WTC11 (cell line): ENCODE results near the gene DPH1.

Experiments used
- NFYB ChIP-seq: sonication (generic); formaldehyde crosslinking; conservative IDR thresholded peaks from 2 replicates; pipeline ENCODE4 v1.8.0; 2022; ENCODE audit warnings: low read depth, missing genetic modification reagents
- TF ChIP-seq, protein P1 (sequence below): fragments of 200-600 bp; IDR thresholded peaks from 2 replicates; pipeline ENCODE4 v1.8.0; 2022; ENCODE audit warnings: antibody characterized with exemption

DNA sequence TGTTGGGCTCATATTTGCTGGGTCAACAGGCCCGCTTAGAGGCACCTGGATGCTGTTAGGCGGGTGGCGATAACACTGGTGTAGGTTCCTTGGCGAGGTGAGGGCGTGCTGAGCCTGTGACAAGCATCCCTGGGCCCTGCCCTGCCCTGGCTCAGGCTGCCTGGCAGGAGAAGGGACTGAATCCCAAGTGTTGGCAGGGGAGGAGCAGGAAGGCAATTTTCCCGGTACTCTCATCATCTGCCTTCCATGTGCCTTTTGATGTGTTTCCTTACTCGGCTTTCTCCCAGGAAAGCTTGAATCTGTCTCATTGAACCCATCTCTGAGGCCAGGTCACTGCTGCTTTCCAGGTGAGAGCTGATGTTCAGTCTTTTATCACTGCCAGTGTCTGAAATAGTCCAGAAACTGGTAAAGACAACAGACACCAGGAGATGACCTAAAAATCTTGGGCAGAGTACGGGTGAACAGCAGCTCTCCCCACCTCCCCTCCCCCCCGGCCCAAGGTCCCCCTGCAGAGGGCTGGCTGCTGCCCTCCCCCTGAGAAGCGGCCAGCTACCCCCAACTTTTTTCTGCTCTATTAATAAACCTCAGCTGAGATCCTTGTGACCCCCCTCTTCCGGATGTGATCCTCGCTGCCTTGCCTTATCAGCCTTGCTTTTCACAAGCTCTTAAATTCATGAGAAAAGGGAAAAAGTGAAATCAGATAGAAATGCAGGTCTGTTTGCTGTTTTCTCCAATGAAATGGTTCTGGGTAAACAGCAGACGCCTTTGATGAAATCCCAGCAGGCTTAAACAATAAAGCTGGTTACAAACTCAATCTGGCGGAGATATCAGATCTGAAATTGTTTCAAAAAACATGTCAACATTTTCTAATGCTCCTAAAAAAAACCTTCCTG is 33.8 kb upstream of the DPH1 start:
- TF ChIP-seq, protein P1, sequence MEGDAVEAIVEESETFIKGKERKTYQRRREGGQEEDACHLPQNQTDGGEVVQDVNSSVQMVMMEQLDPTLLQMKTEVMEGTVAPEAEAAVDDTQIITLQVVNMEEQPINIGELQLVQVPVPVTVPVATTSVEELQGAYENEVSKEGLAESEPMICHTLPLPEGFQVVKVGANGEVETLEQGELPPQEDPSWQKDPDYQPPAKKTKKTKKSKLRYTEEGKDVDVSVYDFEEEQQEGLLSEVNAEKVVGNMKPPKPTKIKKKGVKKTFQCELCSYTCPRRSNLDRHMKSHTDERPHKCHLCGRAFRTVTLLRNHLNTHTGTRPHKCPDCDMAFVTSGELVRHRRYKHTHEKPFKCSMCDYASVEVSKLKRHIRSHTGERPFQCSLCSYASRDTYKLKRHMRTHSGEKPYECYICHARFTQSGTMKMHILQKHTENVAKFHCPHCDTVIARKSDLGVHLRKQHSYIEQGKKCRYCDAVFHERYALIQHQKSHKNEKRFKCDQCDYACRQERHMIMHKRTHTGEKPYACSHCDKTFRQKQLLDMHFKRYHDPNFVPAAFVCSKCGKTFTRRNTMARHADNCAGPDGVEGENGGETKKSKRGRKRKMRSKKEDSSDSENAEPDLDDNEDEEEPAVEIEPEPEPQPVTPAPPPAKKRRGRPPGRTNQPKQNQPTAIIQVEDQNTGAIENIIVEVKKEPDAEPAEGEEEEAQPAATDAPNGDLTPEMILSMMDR = no peak
- no peak for TF ChIP-seq NFYB (CRISPR knock-in tag)
